HG02610 (cell line): ENCODE measurements around the gene GCSH.

Experiments
- ATAC-seq: cut with Tn5 transposase; IDR thresholded peaks from one replicate; pipeline ENCODE4 v1.9.1; 2021; ENCODE audit warnings: mild to moderate bottlenecking, moderate library complexity; ENCODE audit not compliant: unreplicated experiment

The GCSH gene

DNA sequence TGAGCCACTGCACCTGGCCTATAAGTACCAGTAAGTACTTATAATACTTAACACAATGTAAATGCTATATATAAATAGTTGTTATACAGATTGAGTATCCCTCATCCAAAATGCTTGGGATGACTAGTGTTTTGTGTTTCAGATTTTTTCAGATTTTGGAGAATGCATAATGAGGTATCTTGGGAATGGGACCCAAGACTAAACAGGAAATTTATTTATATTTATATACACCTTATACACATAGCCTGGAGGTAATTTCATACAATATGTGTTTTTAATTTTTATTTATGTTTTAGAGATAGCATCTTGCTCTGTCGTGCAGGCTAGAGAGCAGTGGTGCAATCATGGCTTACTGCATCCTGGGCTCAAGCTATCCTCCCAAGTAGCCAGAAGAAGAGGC lies 9.8 kb upstream of the GCSH start:
- ATAC-seq, result no peak

DNA sequence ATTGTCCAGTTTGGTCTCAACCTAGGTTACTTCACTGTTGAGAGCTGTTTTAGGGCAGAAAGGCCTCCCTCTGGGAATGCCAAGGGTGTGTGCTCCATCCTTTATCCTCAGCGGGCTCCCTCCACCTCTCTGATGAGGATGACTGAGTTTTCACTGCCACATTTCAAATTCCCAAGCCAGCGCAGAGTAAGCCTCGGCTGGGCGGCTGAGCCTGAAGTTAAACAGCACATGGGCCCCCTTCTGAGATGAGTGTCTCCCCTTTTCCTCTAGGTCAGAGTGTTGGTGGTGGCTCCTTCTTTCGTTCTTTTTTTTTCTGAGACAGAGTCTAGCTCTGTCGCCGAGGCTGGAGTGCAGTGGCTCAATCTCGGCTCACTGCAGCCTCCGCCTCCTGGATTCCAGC lies 5.5 kb upstream of the GCSH start:
- ATAC-seq, result no peak

DNA sequence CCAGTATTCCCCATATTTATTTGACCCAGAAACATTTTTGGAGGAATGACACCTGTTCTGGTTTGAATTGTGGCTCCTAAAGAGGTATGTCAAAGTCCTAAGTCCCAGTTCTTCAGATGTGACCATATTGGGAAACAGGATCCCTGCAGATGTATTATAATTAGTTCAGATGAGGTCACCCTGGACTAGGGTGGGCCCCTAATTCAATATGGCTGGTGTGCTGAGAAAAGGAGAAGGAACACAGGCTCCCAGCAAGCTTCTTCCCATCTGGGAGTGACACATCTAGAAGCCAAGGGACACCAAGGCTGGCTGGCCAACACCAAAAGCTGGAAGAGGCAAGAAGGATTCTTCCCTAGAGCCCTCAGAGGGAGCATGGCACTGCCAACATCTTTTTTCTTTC lies 3.8 kb upstream of the GCSH start:
- no peak for ATAC-seq

DNA sequence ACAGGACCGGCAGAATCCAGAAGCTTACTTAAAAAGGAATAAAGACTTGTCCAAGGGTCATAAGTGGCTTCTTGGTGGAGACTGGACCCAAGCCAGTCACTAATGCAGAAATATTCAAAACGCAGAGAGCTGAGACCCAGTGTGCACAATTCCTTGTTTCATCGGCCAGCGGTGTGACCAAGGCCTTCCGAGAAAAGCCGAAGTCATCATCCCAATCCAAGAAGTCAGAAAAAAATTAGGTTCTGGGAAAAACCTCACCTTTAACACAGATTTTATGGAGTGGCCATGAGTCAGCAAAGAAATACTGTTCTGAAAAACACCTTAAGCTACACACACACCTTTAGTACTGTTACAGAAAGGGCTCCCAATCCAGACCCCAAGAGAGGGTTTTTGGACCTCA lies 1.0 kb upstream of the GCSH start:
- ATAC-seq, result no peak

DNA sequence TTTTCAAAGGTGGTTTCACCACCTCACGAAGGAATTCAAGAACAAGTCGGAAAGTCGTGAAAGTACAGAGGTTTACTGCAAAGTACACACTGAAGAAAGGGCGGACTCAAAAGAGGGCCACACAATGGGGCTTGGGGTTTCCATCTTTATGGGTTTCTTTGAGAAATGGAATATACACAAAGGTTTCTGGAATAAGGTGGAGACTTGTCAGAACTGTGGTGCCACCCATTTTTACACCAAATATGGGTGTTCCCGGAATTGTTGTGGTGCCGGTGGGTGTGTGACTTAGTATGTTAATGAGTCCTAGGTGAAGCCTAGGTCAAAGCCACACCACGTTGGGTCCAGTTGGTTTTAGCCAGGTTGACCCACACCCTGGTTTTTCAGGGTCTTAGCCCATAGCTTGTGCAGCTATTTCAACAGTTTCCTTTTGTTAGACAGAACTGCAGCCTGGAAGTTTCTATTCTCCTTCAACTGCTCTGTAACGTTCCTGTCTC lies 567 bp upstream of the GCSH start:
- ATAC-seq, result no peak

DNA sequence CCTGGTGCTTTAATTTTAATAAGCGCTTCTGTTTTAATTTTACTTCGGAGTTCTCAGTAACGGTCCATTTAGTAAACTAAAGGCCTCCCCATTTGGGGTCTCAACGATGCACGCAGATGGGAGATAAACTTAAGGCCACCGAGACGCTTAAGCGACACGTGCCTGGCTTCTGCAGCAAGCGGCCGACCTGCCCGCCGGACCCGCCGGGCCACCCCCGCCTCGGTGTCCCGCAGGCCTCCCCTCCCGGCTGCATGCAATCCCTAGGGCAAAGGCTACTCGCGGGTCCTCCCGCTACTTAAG lies 592 bp downstream of the GCSH start:
- peak; percentile 1 for ATAC-seq

DNA sequence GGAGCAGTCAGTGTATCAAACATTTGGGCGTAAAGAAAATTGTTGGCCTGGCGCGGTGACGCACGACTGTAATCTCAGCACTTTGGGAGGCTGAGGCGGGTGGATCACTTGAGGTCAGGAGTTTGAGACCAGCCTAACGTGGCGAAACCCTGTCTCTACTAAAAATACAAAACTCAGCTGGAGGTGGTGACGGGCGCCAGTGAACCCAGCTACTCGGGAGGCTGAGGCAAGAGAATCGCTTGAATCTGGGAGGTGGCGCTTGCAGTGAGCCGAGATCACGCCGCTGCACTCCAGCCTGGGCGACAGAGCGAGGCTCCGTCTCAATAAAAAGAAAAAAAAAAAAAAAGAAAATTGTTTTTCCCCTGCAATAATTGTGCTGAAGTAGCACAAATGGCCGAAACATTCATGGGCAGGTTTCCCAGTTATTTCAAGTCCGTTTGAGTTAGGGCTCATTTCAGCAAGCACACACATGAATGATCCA lies 1.4 kb downstream of the GCSH start:
- ATAC-seq, result no peak

DNA sequence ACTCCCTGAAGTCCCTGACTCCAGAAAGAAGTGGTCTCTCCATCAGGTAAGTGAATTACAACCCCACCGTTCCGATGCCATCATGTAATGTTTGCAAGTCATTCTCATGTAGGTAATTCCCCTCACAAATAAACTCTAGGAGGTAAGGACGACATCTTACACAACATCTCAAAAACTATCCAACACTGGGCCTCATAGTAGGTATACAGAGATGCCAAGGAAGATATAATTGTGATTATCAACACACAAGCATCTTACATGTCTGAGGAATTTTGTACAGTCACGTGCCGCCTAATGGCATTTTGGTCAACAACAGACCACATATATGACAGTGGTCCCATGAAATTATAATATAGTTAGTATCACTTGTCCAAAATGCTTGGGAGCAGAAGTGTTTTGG lies 7.4 kb downstream of the GCSH start:
- no peak for ATAC-seq

DNA sequence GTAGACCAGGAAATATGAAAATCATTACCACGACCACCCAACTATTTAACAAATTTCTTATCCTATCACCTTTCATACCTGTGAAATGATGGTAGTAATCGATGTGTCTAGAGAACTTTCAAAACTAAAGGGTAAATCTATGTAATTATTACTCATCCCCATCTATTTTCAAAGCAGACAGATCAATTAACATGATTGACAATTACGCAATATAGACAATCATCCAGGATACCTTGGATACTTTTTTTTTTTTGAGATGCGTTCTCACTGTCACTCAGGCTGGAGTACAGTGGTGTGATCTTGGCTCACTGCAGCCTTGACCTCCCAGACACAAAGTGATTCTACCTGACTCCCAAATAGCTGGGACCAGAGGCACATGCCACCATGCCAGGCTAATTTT lies 15.2 kb downstream of the GCSH start:
- no peak for ATAC-seq

DNA sequence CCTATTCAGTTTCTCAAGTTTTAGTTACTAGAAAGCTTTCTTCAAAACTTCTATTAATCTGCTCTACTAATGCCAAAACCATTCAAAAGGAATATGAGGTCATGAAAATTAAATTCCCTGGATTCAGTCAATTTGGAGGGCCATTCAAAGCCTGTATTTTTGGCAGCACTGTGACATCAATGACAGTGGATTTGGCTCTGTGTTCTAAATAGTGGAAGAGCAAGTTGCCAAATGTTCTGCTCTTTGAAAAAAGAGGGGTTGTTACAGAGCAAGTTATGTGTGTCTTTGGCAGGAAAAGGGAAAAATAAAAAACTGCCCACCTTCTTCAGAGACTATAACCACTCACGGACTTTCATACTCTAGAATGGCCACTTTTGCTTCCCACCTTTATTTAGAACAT lies 16.0 kb downstream of the GCSH start:
- ATAC-seq, result no peak

DNA sequence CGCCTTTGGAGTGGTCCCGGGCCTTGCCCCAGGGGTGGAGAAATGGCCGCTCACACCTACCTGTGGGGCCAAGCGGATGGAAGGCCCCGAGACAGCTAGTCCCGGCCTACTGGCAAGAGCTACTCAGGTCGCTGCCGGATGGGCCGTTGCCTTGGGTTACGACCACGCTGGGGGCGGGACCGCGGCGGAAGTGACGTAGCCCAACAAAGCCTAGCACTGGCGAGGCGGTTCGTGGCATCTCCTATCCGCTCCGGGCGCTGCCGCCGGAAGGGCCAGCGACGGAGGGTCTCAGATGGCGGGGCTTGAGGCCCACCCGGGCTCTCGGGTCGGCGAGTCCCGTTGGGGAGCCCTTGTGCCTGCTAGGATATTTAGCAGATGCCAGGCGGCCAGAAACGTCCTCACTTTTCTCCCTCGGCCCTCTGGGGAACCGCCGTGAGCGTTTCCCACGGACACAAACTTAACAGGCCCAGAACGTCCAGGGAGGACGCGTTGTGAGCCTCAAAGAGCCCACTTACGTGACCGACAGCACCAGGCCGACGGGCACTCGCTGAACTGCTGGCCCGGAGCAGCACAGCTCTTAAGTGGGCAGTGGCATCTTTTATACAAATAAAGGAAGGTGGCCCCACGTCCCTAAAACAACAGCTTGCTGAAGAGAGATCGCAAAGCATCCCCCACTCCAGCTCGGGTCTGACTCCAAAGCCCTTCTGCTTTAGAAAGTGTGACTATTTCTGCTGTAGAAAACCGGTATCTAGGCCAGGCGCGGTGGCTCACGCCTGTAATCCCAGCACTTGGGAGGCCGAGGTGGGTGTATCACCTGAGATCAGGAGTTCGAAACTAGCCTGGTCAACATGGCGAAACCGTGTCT lies 18.9 kb downstream of the GCSH start, which contains the start of gene C16orf46:
Gene C16orf46, minus strand, starts transcription at position 163 of the 865 bp plus-strand sequence. CDS start 13,283 bp downstream, outside the sequence.
- peak; percentile 96 for ATAC-seq

DNA sequence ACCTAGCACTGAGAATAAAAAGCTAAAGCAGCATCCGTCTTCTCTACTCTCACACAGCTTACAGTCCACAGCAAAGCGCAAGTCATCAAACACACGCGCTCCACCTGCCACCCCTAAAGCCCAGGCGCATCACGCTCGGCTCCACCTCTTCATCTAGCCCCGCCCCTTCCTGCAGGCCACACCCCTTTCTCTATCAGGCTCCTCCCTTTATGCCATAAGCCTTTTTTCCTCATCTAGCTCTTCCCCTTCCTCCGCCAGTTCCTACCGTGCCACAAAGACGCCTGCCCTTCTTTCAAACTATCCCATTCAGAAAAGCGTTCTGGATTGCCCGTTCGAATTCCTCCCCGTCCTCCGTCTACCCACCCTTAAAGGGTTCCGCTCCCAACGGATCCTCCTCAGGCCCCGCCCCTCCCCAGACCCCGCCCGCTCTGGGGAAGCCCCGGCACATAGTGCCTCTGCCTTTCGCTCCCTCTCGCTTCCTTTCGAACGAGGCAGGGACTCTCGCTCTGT lies 19.6 kb downstream of the GCSH start:
- ATAC-seq, result peak; percentile 85

DNA sequence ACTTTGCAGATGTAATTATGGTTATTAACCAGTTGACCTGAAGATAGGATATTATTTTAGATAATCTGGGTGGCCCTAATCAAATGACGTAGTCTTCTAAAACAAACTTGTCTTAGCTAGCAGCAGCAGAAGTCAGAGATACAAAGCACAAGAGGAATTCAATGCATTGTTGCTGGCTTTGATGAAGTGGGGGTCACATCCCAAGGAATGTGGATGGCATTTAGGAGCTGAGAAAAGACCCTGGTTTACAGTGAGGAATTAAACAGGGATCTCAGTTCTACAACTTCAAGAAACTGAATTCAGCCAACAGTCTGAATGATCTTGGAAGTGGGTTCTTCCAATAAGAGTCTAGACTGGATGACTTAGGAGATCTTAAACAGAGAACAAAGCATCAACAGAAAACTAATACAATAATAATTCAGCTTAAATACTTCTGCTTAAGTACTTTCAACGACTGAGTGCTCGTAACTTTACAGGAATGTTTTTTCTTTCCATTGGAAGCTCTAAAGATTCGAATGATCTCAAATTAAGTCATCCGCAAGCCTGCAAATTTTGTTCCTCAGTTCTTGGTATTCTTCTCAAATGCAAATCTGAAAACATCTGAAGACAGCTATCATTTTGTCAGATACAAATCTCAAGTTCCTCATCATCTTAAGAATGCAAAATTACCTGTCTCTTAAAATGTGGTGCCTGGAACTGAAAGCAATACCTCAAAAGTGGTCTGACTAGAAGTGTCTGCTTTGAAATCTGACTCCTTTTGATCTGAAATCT lies 22.4 kb downstream of the GCSH start:
- no peak for ATAC-seq

DNA sequence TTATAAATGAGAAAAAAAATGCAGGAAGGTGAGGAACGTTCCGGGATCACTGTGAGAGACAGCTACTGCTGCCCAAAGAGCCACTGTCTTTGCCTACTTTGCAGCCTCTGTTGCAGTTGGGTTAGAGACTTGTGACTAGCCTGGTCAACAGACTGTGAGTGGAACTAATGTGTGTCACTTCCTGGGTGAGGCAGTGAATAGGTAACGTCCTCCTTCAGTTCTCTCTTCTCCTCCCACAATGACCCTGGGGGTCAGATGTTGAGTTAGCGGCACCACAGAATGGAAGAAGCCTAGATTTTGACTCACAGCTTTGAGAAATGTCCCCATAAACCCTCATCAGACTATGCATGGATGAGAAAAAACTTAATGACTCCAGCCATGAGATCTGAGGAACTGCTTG lies 24.4 kb downstream of the GCSH start:
- no peak for ATAC-seq

DNA sequence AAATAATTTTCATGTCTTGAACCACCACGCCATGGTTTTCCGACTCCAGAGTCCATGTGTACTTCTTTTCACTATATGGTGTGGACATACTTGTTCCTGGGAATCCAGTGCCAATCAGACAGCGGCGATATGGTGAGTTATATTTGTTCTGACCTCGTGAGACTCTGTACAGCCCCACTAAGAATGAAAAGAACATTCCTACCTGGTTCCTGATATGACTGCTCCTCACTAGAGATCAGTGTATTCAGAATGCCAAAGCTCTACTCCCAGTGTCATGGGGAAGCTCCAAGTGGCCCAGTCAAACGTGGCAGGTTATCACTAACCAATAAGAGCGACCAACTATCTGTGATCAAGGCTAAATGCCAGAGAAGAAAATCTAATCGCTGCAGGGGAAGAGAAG lies 25.2 kb downstream of the GCSH start:
- ATAC-seq, result no peak

DNA sequence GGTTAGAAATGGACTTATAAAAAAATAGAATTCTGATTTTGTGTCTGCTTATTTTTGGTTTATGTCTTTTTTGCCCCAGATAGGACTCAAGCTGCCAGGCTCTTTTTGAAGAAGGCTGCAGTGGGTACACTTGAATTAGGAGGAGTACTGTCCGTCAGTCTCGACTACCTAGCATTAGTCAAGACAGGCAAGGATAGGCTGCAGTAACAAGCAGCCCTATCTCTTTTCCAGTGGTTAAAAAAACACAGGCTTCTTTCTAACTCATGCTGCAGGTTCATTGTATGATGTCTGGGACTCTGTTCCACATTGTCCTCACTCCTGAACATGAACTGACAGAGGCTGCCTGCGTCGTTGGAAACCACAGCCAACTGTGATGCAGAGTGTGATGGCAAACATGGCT lies 27.1 kb downstream of the GCSH start:
- no peak for ATAC-seq

DNA sequence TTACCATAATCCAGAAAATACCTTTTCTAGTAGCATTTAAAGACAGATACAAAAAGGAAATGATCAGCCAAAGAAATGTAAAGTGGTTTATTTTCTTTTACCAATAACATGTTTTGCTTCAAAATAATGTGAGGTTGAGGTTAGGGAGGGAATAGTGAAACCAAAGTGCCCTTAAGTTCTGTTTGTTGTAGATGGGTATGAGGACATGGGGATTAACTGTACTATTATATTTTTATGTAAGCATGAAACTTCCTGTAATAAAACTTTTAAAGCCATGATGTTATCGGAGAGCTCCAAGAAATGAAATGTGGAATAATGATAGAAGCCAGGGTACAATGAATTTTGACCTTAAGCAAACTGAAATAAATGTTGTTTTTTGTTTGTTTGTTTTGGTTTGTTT lies 29.0 kb downstream of the GCSH start:
- no peak for ATAC-seq

DNA sequence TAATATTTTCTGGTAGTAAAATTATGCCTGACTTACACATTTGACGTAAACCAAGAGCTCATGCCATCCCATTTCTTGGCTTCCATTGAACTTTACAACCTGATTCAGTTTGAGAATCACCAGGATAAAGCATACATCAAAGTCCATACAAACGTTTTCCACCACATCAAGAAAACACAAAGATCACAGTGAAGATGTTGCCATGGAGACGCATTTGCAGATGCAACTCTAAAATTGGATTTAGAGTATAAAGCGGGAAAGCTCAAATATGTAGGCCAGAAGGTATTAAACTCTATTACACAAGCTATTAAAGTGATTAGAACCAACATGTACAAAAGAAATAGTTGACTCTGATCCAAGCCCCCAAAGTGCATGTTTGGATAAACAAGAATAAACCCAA lies 29.5 kb downstream of the GCSH start:
- no peak for ATAC-seq

DNA sequence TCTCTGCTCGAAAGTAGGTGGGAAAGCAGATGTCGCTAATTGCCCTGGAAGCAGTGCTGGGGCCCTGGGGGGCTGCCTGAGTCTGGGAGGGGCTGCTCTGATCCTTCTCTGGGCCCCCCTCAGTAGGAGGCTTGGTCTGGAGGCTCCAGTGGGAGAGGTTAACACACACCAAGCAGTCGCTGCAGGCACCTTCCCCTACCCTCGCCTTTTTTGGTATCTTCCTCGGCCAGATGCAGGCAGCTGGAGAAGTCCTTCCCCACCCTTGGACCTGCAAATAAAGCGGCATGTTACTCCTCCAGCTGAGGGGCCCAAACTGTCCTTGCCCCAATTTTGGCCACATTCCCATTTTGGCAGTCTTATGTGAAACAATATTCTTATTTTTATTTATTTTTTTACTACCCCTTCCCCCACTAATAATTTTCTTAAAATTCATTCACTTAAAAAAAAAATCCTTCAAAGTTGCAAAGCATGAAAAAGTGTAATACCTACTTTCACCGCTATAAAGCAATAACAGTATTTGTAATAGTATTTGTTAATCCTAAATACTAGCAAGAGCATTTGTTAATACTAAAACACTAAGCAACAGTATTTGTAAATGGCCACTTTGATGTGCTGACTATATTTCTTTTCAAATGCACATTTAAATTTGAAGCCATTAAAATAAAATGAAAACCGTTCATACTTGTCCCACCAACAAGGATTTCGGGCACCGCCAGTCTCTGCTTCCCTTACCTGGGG lies 34.2 kb downstream of the GCSH start:
- ATAC-seq, result no peak

DNA sequence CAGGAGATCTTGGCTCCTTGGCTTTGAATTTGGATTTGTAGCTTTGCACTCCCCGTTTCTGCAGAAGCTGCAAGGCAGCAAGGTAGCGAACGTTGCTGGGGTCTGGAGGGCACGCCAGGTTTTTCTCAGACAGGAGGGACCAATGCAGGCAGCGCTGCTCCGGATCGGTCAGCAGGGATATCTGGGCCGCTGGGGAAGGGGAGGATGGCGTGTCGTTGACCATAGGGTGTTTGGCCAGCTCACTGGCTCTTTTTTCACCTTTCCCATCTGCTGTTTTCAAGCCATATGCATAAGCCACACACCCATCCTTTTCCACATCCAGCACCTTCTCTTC lies 34.9 kb downstream of the GCSH start:
- ATAC-seq, result no peak

DNA sequence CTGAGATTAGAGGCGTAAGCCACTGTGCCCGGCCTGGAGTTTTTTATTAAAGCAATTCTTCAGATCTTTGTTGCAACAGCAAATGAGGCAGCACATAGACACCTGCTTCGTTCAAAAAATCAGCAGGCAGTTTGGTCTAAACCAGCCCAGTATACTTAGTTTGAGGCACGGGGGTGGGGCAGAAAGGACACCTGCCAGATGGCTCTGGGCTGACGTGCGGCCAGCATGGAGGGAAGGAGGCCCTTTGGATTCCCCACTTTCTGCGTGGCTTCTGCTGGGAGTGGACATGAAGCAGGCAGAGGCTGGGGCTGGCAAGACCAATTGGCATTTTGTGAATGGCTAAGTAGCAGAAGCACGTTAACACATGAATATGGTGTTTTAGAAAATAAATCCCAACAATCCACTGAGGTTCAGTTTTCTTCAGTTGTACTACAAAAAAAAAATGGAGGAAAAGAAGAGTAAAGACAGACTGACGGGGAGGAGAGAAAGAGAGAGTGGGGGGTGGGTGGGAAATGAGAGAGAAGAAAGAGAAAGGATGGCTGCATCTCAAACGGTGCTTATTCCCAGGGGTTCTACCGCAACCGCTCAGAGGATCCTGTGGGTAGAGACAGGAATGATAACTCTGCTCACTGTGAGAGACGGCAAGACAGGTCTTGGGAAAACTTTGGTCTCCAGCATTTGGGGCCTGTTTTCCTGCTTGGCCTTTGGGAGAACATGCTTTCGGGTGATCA lies 35.5 kb downstream of the GCSH start:
- ATAC-seq, result no peak
